ENCODE data around the gene TTPAL.

TTPAL gene

DNA sequence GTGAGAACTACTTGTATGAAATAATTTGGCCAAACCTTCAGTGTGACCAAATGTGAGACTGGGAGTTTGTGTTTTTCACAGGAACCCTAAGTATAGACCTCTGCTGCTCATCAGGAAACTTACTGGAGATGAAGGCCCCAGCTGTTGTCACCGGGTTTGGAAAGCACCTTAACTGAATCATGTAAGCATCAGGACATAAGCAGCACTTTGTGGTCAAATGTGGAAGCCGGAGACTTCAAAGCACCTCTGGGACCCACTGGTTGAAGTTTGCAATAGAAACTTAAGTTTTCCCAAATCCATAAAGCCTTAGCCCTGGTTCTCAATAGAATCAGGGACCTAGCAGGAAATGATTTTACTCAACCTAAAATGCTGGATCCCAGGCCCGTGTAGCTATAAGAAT, 14.3 kb downstream of the TTPAL start:
- CTCF ChIA-PET, result no interaction called here
- POLR2A ChIA-PET, result interaction anchor here (0.6 kb wide), 1 partner anchor 15 kb away, joined by 3 read pairs; no protein-coding TSS in a partner anchor

DNA sequence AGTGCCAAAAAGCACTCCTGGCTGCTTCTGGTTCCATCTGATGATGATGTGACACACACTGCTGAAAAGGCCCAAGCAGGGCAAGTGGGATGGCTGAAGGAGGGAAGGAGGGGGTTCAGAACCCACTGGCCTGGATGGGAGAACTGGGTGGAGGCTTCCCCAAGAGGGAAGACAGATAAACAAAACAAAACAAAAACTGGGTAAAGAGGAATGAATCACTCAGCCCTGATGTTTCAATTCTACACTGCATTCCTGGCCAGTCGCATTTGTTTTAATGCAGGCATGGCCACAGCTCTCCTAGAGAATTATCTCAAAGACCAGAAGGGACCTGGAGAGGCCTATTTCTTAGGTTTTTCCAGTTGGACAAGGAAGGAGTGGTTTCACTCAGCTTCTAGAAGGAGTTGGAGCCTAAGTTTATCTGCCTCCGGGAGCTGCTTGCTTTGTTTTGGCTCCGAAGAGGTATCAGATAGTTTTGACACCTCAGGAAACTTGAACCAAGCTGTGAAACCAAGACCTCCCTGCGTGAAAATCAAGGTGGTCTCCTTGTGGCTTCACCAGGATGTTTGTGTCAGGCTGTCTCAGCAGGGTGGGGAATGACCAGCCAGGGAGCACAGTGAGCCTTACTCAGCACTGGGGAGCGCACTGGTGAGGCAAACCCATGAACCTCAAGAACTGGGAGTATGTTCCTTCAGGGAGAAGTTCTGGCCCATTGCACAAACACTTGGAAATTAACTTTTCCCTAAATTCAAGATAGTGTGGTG, 16.1 kb downstream of the TTPAL start:
- TF ChIP-seq ZNF384 (IDR thresholded peaks at IDR 0.05) (no peak), SUZ12 (IDR thresholded peaks at IDR 0.05) (no peak), FOXM1 (IDR thresholded peaks at IDR 0.05; ENCODE audit: borderline replicate concordance) (no peak), HDGF (IDR thresholded peaks at IDR 0.05; ENCODE audit: borderline replicate concordance) (no peak), L3MBTL2 (conservative IDR thresholded peaks at IDR 0.05) (no peak), FOXA1 (IDR thresholded peaks at IDR 0.05) (no peak), TARDBP (IDR thresholded peaks at IDR 0.05) (no peak), CTBP1 (IDR thresholded peaks at IDR 0.05; ENCODE audit: borderline replicate concordance) (no peak), ARNT (IDR thresholded peaks at IDR 0.05) (no peak), NFRKB (IDR thresholded peaks at IDR 0.05) (no peak), ELF4 (IDR thresholded peaks at IDR 0.05) (no peak), FOXK2 (IDR thresholded peaks at IDR 0.05) (no peak), LEF1 (IDR thresholded peaks at IDR 0.05; ENCODE audit: borderline replicate concordance) (no peak), BHLHE40 (IDR thresholded peaks at IDR 0.05; ENCODE audit: borderline replicate concordance) (no peak), SP1 (IDR thresholded peaks at IDR 0.05) (no peak)
- TF ChIP-seq, protein P1, sequence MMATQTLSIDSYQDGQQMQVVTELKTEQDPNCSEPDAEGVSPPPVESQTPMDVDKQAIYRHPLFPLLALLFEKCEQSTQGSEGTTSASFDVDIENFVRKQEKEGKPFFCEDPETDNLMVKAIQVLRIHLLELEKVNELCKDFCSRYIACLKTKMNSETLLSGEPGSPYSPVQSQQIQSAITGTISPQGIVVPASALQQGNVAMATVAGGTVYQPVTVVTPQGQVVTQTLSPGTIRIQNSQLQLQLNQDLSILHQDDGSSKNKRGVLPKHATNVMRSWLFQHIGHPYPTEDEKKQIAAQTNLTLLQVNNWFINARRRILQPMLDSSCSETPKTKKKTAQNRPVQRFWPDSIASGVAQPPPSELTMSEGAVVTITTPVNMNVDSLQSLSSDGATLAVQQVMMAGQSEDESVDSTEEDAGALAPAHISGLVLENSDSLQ (IDR thresholded peaks at IDR 0.05), result no peak
- ChIA-PET CTCF (interaction anchor here (0.6 kb wide), 1 partner anchor 9 kb away, joined by 3 read pairs; no protein-coding TSS in a partner anchor), POLR2A (no interaction called here)
- DNase-seq (ENCODE audit: extremely low spot score), result no peak

More for the DNA sequence above, 14.3 kb downstream of the TTPAL start:
- DNase-seq (ENCODE audit: extremely low spot score), result no peak
- no peak for TF ChIP-seq BHLHE40 (IDR thresholded peaks at IDR 0.05; ENCODE audit: borderline replicate concordance)
- no peak for TF ChIP-seq L3MBTL2 (conservative IDR thresholded peaks at IDR 0.05)
- no peak for TF ChIP-seq FOXA1 (IDR thresholded peaks at IDR 0.05)
- TF ChIP-seq HDGF (IDR thresholded peaks at IDR 0.05; ENCODE audit: borderline replicate concordance), result no peak
- TF ChIP-seq NFRKB (IDR thresholded peaks at IDR 0.05), result no peak
- TF ChIP-seq ELF4 (IDR thresholded peaks at IDR 0.05), result no peak
- TF ChIP-seq TARDBP (IDR thresholded peaks at IDR 0.05), result no peak
- TF ChIP-seq SUZ12 (IDR thresholded peaks at IDR 0.05), result no peak
- TF ChIP-seq, protein P1 (IDR thresholded peaks at IDR 0.05), result no peak

DNA sequence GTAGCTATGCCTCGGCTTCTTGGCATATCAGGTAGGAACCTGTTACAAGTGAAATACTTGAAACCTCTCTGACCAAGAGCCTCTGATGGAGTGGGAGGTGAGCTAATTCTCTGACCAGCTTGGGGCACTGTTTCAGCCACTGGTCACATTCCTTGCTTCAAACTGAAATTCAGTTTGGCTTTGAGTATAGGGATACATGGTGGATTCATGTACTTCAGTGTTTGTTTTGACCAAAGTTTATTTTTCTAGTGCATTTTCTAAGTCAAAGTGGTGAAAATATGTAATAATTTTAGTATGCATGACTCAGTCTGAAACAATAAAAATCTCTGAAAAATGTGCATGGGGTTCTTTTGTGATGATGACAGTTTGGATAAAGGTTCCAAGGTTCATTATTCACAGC, 18.6 kb downstream of the TTPAL start:
- TF ChIP-seq BHLHE40 (IDR thresholded peaks at IDR 0.05; ENCODE audit: borderline replicate concordance), result no peak
- TF ChIP-seq L3MBTL2 (conservative IDR thresholded peaks at IDR 0.05), result no peak
- TF ChIP-seq SUZ12 (IDR thresholded peaks at IDR 0.05), result no peak
- TF ChIP-seq, protein P1 (IDR thresholded peaks at IDR 0.05), result no peak
- no peak for TF ChIP-seq CTBP1 (IDR thresholded peaks at IDR 0.05; ENCODE audit: borderline replicate concordance)
- no peak for TF ChIP-seq FOXA1 (IDR thresholded peaks at IDR 0.05)
- TF ChIP-seq SP1 (IDR thresholded peaks at IDR 0.05), result no peak

DNA sequence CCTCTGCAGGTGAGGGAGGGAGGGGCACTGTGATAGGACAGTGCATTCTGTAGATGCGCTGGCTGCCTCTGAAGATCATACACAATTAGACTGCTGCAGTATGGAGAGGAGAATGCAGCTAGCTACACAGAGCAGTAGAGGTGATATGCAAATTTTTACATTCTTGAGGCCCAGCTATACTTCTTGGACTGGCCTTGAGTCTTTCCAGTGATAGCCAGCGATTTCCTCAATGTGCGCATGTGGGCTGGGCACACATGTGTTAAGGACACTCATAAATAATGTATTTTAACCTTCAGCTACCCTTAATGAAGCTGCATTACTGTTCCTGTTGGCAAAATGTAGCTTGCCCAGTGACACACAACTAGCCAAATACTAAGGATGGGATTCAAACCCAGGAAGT, 19.0 kb downstream of the TTPAL start:
- CTCF ChIA-PET, result no interaction called here
- TF ChIP-seq NFRKB (IDR thresholded peaks at IDR 0.05) (no peak), SUZ12 (IDR thresholded peaks at IDR 0.05) (no peak), ELF4 (IDR thresholded peaks at IDR 0.05) (no peak), FOXK2 (IDR thresholded peaks at IDR 0.05) (no peak), LEF1 (IDR thresholded peaks at IDR 0.05; ENCODE audit: borderline replicate concordance) (no peak), FOXA1 (IDR thresholded peaks at IDR 0.05) (no peak), ZNF384 (IDR thresholded peaks at IDR 0.05) (no peak), BHLHE40 (IDR thresholded peaks at IDR 0.05; ENCODE audit: borderline replicate concordance) (no peak), TARDBP (IDR thresholded peaks at IDR 0.05) (no peak), L3MBTL2 (conservative IDR thresholded peaks at IDR 0.05) (no peak), ARNT (IDR thresholded peaks at IDR 0.05) (no peak), FOXM1 (IDR thresholded peaks at IDR 0.05; ENCODE audit: borderline replicate concordance) (no peak), SP1 (IDR thresholded peaks at IDR 0.05) (no peak), CTBP1 (IDR thresholded peaks at IDR 0.05; ENCODE audit: borderline replicate concordance) (no peak), HDGF (IDR thresholded peaks at IDR 0.05; ENCODE audit: borderline replicate concordance) (no peak)
- TF ChIP-seq, protein P1 (IDR thresholded peaks at IDR 0.05), result no peak
- POLR2A ChIA-PET, result no interaction called here
- DNase-seq (ENCODE audit: extremely low spot score), result no peak

More for the DNA sequence above, 18.6 kb downstream of the TTPAL start:
- DNase-seq (ENCODE audit: extremely low spot score), result no peak
- CTCF ChIA-PET, result no interaction called here
- POLR2A ChIA-PET, result no interaction called here

DNA sequence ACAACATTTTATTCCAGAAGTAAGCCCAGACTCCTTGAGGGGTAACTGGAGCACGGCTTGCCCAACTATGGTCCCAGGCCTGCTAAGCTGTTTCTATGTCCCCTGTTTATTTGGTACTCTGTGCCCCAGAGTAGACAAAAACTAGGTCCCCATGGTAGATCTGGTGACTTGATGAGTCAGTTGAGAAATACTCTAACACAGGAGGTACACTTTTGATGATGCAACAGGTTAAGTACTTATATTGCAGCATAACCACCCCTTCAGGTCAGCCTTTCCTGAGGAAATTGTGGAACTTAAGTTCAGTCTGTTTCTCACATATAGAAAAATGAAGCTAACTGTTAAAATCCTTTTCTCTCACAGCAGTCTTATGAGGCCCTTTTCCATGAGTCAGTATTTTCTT, 19.6 kb downstream of the TTPAL start:
- no peak for TF ChIP-seq BHLHE40 (IDR thresholded peaks at IDR 0.05; ENCODE audit: borderline replicate concordance)
- no peak for TF ChIP-seq NFRKB (IDR thresholded peaks at IDR 0.05)
- TF ChIP-seq ELF4 (IDR thresholded peaks at IDR 0.05), result no peak
- TF ChIP-seq, protein P1 (IDR thresholded peaks at IDR 0.05), result no peak
- no peak for TF ChIP-seq SUZ12 (IDR thresholded peaks at IDR 0.05)
- TF ChIP-seq LEF1 (IDR thresholded peaks at IDR 0.05; ENCODE audit: borderline replicate concordance), result no peak
- TF ChIP-seq CTBP1 (IDR thresholded peaks at IDR 0.05; ENCODE audit: borderline replicate concordance), result no peak
- no peak for TF ChIP-seq TARDBP (IDR thresholded peaks at IDR 0.05)
- TF ChIP-seq ZNF384 (IDR thresholded peaks at IDR 0.05), result no peak
- no peak for TF ChIP-seq L3MBTL2 (conservative IDR thresholded peaks at IDR 0.05)
- no peak for TF ChIP-seq FOXM1 (IDR thresholded peaks at IDR 0.05; ENCODE audit: borderline replicate concordance)
- TF ChIP-seq SP1 (IDR thresholded peaks at IDR 0.05), result no peak
- no peak for TF ChIP-seq ARNT (IDR thresholded peaks at IDR 0.05)
- no peak for TF ChIP-seq FOXA1 (IDR thresholded peaks at IDR 0.05)
- TF ChIP-seq HDGF (IDR thresholded peaks at IDR 0.05; ENCODE audit: borderline replicate concordance), result no peak
- TF ChIP-seq FOXK2 (IDR thresholded peaks at IDR 0.05), result no peak
- POLR2A ChIA-PET, result no interaction called here
- CTCF ChIA-PET, result no interaction called here
- DNase-seq (ENCODE audit: extremely low spot score), result no peak

Measured in HEK293T (cell line).